Karpas-422 (cell line): ENCODE data around the gene PSMC1. TPM values are rescaled to one million over a fixed set of nuclear protein-coding genes. Genes with fewer than 3 reads are reported as not detected.

Experiments
- DNase-seq: peaks from one replicate; pipeline ENCODE4 v3.0.0-alpha.2; 2015
- H2AFZ ChIP-seq: fragments of 200-600 bp; sonication (generic); 2 replicates; pipeline ENCODE4 v1.6.1; 2014; ENCODE audit warnings: antibody characterized with exemption, low read length, mixed read lengths
- H3K27ac ChIP-seq: fragments of 200-600 bp; sonication (generic); 2 replicates; pipeline ENCODE4 v1.5.1; 2014; ENCODE audit warnings: mild to moderate bottlenecking, low read length, moderate library complexity
- H3K27me3 ChIP-seq: fragments of 200-600 bp; sonication (generic); 2 replicates; pipeline ENCODE4 v1.6.1; 2014; ENCODE audit warnings: low read length, mixed read lengths
- H3K36me3 ChIP-seq: fragments of 200-600 bp; sonication (generic); 2 replicates; pipeline ENCODE4 v1.6.1; 2014; ENCODE audit warnings: low read length, mixed read lengths; ENCODE audit not compliant: insufficient read depth
- H3K4me1 ChIP-seq: fragments of 200-600 bp; sonication (generic); 2 replicates; pipeline ENCODE4 v1.6.1; 2014; ENCODE audit warnings: mild to moderate bottlenecking, low read length, mixed read lengths
- H3K4me2 ChIP-seq: fragments of 200-600 bp; sonication (generic); 2 replicates; pipeline ENCODE4 v1.6.1; 2014; ENCODE audit warnings: low read length, low read depth, mild to moderate bottlenecking; ENCODE audit not compliant: poor library complexity, severe bottlenecking
- H3K4me3 ChIP-seq: fragments of 200-600 bp; sonication (generic); 2 replicates; pipeline ENCODE4 v1.5.1; 2014; ENCODE audit warnings: mild to moderate bottlenecking, antibody characterized with exemption, low read length, mixed read lengths
- H3K79me2 ChIP-seq: fragments of 200-600 bp; sonication (generic); 2 replicates; pipeline ENCODE4 v1.6.1; 2014; ENCODE audit warnings: mild to moderate bottlenecking, low read length, mixed read lengths
- H3K9ac ChIP-seq: fragments of 200-600 bp; sonication (generic); 2 replicates; pipeline ENCODE4 v1.6.0; 2014; ENCODE audit warnings: low read length
- H3K9me2 ChIP-seq: fragments of 200-600 bp; sonication (generic), shearing (Covaris generic); replicated peaks from 2 replicates; pipeline ENCODE4 v1.6.0; 2014; ENCODE audit warnings: mild to moderate bottlenecking, low read length, moderate library complexity; ENCODE audit not compliant: insufficient read depth
- H3K9me3 ChIP-seq: fragments of 300-700, 200-600 bp; sonication (generic); 2 replicates; pipeline ENCODE4 v1.6.1; 2014; ENCODE audit warnings: low read length, mixed read lengths
- H4K20me1 ChIP-seq: fragments of 200-600 bp; sonication (generic); 2 replicates; pipeline ENCODE4 v1.6.1; 2014; ENCODE audit warnings: mild to moderate bottlenecking, antibody characterized with exemption, low read length, low read depth; ENCODE audit not compliant: insufficient read depth
- total RNA-seq: library from RNA; depleted of rRNA; stranded (reverse); fragments of >200 nt; shearing (Covaris generic); gene quantifications from 2 replicates; pipeline ENCODE4 v1.2.3, GENCODE V29; 2014; ENCODE audit warnings: low replicate concordance

Gene PSMC1
- total RNA-seq, 1 experiment from 2014 or later, result 71.8 TPM

GRCh38 chr14:90291699-90292098 lies 35.3 kb downstream of the PSMC1 start:
- H3K79me2 ChIP-seq, result peaks cover 9% of the 10 kb centered on the region; the same call in 1 of the 2 replicates
- H3K9ac ChIP-seq, result no peak overlapping the region
- H3K4me3 ChIP-seq, result no peak overlapping the region
- DNase-seq, result no peak
- peaks cover 35% of the 10 kb centered on the region for H3K36me3 ChIP-seq
- H4K20me1 ChIP-seq, result no peaks in the 10 kb centered on the region
- no peak overlapping the region for H3K4me2 ChIP-seq
- no peaks in the 10 kb centered on the region for H3K27me3 ChIP-seq
- H3K9me3 ChIP-seq, result no peaks in the 10 kb centered on the region
- H3K4me1 ChIP-seq, result no peaks in the 10 kb centered on the region
- no peak overlapping the region for H2AFZ ChIP-seq
- no peaks in the 10 kb centered on the region for H3K9me2 ChIP-seq
- H3K27ac ChIP-seq, result no peak overlapping the region

- Histone ChIP-seq H3K4me2 (no peak overlapping the region), H4K20me1 (no peaks in the 10 kb centered on the region), H3K4me1 (no peaks in the 10 kb centered on the region), H3K9me2 (no peaks in the 10 kb centered on the region), H3K27me3 (no peaks in the 10 kb centered on the region), H3K9ac (no peak overlapping the region), H3K27ac (no peak overlapping the region), H3K79me2 (peaks cover 9% of the 10 kb centered on the region; the same call in 1 of the 2 replicates), H3K9me3 (no peaks in the 10 kb centered on the region), H3K36me3 (peaks cover 38% of the 10 kb centered on the region), H3K4me3 (no peak overlapping the region), H2AFZ (no peak overlapping the region)
- no peak for DNase-seq
Measured at GRCh38 chr14:90293766-90294730, 37.7 kb downstream of the PSMC1 start.

- peaks cover 10% of the 10 kb centered on the region for H3K79me2 ChIP-seq
- no peaks in the 10 kb centered on the region for H3K9me3 ChIP-seq
- no peak overlapping the region for H3K9ac ChIP-seq
- no peaks in the 10 kb centered on the region for H3K4me1 ChIP-seq
- no peak for DNase-seq
- H3K9me2 ChIP-seq, result no peaks in the 10 kb centered on the region
- H3K27me3 ChIP-seq, result no peaks in the 10 kb centered on the region
- H3K4me3 ChIP-seq, result no peak overlapping the region
- H3K4me2 ChIP-seq, result no peak overlapping the region
- H2AFZ ChIP-seq, result no peak overlapping the region
- peaks cover 39% of the 10 kb centered on the region for H3K36me3 ChIP-seq
- H4K20me1 ChIP-seq, result no peaks in the 10 kb centered on the region
- no peak overlapping the region for H3K27ac ChIP-seq
Measured at GRCh38 chr14:90294872-90295271, 38.5 kb downstream of the PSMC1 start.

- Histone ChIP-seq H3K4me1 (no peaks in the 10 kb centered on the region), H4K20me1 (no peaks in the 10 kb centered on the region), H3K27ac (no peak overlapping the region), H3K9me3 (no peaks in the 10 kb centered on the region), H3K9ac (no peak overlapping the region), H3K4me3 (no peak overlapping the region), H3K36me3 (peaks cover 46% of the 10 kb centered on the region), H3K27me3 (no peaks in the 10 kb centered on the region), H2AFZ (no peak overlapping the region), H3K4me2 (no peak overlapping the region), H3K79me2 (peaks cover 17% of the 10 kb centered on the region), H3K9me2 (no peaks in the 10 kb centered on the region)
- DNase-seq, result no peak
Measured at GRCh38 chr14:90295870-90296516, 39.6 kb downstream of the PSMC1 start.

- H3K27me3 ChIP-seq, result no peaks in the 10 kb centered on the region
- no peak overlapping the region for H3K9ac ChIP-seq
- no peak overlapping the region for H3K27ac ChIP-seq
- H3K9me3 ChIP-seq, result no peaks in the 10 kb centered on the region
- DNase-seq, result no peak
- H4K20me1 ChIP-seq, result 0 out of 2 replicates have a peak, but pooled peaks cover 4% of the 10 kb centered on the region
- no peak overlapping the region for H3K4me2 ChIP-seq
- no peaks in the 10 kb centered on the region for H3K9me2 ChIP-seq
- peaks cover 17% of the 10 kb centered on the region for H3K79me2 ChIP-seq
- peaks cover 42% of the 10 kb centered on the region for H3K36me3 ChIP-seq
- no peaks in the 10 kb centered on the region for H3K4me1 ChIP-seq
- H2AFZ ChIP-seq, result no peak overlapping the region
- H3K4me3 ChIP-seq, result no peak overlapping the region
Measured at GRCh38 chr14:90296641-90297040, 40.3 kb downstream of the PSMC1 start.

GRCh38 chr14:90297876-90298629 lies 41.7 kb downstream of the PSMC1 start:
- no peak for DNase-seq
- Histone ChIP-seq H3K27me3 (no peaks in the 10 kb centered on the region), H3K4me2 (no peak overlapping the region), H3K79me2 (peaks cover 17% of the 10 kb centered on the region), H4K20me1 (0 out of 2 replicates have a peak, but pooled peaks cover 4% of the 10 kb centered on the region), H3K9me3 (no peaks in the 10 kb centered on the region), H3K27ac (no peak overlapping the region), H3K4me1 (no peaks in the 10 kb centered on the region), H3K4me3 (no peak overlapping the region), H3K36me3 (peaks cover 55% of the 10 kb centered on the region), H2AFZ (no peak overlapping the region), H3K9ac (no peak overlapping the region), H3K9me2 (no peaks in the 10 kb centered on the region)

- no peak for DNase-seq
- H3K9me2 ChIP-seq, result no peaks in the 10 kb centered on the region
- H3K27me3 ChIP-seq, result no peaks in the 10 kb centered on the region
- H4K20me1 ChIP-seq, result 0 out of 2 replicates have a peak, but pooled peaks cover 4% of the 10 kb centered on the region
- no peak overlapping the region for H2AFZ ChIP-seq
- no peak overlapping the region for H3K4me3 ChIP-seq
- peaks cover 56% of the 10 kb centered on the region for H3K36me3 ChIP-seq
- no peak overlapping the region for H3K9ac ChIP-seq
- no peaks in the 10 kb centered on the region for H3K9me3 ChIP-seq
- no peak overlapping the region for H3K27ac ChIP-seq
- H3K79me2 ChIP-seq, result peaks cover 11% of the 10 kb centered on the region
- no peaks in the 10 kb centered on the region for H3K4me1 ChIP-seq
- H3K4me2 ChIP-seq, result no peak overlapping the region
Measured at GRCh38 chr14:90299408-90299807, 43.1 kb downstream of the PSMC1 start.
